GM18502 (cell line): ENCODE data around the gene LMF1.

Experiments used
- ATAC-seq: cut with Tn5 transposase; IDR thresholded peaks from one replicate; pipeline ENCODE4 v1.9.1; 2021; ENCODE audit warnings: mild to moderate bottlenecking; ENCODE audit not compliant: unreplicated experiment, poor library complexity

LMF1 gene

DNA sequence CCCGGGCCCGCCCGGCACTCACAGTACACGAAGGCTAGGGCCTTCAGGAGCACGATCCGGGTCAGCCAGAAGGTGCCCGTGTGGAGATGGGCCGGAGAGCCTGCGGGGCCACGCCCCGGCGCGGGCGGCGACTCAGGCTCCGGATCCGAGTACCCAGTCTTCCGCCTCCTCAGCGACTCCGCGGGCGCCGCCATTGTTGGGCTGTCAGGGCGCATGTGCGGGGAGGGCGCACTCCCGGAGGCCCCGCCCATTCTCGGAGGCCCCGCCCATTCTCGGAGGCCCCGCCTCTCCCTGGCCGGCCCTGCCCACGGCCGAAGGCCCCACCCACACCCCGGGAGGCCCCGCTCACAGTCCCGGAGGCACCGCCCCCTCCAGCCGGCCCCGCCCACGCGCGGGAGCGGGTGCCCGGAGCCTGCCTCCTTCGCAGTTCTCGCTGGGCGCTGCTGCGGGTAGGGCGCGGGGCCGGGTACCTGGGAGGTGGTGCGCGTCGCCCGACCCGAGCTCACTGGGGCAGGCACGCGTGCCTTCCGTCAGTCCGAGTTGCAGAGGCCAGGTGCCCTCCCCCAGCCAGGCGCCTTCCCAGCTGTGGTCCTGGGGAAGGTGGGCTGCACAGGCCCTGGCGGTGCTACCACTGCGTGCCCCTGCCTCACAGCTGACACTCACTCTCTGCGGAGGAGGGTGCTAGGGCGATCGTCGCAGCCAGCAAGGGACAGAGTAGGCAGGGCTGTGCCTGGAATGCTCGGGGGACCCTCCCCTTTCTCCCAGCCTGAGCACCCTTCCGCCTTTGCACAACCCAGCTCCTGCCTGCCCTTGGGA, at the start of gene LMF1:
Gene LMF1, minus strand, starts transcription at position 219 of the 816 bp plus-strand sequence. Its CDS starts 4 bp downstream, at position 215.
- ATAC-seq = peak; percentile 82

DNA sequence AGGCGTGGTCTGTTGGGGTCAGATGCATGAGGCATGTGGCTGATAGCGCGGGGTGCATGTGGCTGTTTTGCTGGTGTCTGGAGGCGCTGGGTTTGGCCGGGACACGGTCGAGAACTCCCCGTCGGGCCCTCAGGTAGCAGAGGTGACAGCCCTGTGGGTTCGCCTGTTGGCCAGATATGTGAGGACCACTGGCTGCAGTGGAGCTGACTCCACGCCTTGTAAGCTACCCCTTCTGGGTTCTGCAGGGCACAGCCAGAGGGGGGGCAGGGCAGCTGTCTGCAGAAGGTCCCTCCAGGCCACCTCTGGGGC, 49.3 kb upstream of the LMF1 start:
- no peak for ATAC-seq

DNA sequence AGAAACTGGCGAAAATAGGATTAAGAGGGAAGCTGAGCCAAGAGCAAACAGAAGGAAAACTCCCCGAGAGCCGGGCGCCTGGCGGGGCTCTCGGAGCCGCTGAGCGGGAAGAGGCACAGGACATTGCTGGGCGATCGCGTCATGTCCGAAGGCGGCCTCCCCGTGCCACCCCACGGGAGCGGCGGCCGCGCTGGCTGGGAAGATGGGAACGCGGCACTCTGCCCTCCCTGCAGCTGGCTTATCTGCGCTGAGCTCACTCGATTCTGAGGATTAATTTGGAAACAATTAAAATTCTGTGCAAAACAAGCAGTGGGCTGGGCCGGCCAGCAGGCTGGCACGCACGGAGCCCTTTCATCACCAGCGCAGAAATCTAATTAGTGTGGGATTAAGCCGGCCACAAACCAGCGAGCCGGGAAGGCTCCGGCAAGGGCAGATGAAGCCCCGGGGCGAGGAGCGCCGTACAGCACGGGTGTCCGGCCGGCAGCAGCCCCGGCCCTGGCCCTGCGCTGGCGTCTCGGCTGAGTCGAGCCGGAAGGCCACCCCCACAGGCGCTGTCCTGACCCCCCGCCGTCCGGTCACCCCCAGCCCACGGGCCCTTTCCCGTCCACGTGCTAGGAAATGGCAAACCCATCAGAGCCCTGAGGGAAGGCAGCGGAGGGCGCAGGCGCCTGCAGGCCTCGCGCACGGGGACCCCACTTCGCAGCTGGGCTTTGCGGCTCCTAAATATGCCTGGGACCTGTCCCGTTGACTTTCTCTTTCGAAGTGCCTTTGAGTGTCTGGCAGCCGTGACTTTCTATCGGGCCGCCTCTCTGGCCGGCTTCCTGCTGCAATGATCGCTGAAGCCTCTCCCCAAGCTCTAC, 48.7 kb upstream of the LMF1 start:
- no peak for ATAC-seq

DNA sequence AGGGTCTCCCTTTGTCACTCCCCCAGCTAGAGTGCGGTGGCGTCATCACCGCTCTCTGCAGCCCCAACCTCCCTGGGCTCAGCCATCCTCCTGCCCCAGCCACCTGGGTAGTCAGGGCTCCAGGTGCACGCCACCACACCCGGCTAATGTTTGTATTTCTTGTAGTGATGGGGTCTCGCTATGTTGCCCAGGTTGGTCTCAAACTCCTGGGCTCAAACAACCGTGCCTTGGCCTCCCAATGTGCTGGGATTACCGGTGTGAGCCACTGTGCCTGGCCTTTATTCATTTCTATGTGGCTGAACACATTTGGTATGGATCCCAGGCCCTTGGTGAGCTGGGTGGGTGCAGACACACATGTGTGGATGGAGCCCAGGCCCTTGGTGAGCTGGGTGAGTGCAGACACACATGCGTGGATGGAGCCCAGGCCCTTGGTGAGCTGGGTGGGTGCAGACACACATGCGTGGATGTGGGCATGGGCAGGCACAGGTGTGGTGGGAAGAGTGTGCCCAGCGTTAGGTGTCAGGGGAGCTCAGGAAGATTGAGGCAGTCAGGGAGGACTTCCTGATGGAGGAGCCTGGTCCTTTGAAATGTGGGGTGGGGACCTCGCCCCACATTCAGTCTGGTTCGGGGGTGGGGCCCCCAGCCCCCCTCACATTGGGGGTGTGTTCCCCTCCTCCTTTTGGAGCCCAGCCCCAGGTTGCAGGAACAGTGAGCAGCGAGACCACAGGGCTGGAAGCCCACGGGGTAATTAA, 47.8 kb upstream of the LMF1 start:
- no peak for ATAC-seq

DNA sequence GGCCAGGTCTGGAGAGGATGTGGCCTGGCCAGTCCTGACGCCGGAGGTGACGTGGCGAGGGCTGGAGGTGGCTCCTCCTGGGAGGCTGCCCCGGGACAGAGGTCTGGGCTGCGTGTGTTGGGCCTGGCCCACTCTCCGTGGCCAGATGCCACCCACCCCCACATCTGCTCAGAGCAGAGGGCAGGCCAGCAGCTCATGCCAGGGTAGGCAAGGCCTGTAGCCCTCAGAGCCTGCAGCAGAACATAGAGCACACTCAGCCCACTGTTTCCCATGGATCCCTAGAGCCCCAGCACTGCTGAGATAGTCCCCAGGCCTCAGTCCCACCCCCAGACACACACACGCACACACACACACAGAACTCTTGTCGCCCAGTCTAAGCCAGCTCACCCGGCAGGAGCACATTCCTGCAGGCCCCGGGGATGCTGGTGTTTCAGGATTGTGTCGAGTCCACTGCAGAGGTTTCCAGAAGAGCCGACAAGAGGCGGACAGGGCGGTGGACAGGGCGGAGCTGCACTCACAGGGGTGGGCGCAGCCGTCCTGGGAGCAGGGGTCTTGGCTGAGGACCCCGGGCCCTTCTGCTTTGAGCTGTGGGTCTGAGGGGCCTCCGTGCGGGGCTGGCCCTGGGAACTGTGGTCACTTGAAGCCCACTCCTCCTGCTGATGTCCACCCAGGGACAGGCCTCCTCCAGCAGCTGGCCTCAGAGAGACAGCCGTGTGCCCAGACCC, 44.1 kb upstream of the LMF1 start:
- no peak for ATAC-seq

DNA sequence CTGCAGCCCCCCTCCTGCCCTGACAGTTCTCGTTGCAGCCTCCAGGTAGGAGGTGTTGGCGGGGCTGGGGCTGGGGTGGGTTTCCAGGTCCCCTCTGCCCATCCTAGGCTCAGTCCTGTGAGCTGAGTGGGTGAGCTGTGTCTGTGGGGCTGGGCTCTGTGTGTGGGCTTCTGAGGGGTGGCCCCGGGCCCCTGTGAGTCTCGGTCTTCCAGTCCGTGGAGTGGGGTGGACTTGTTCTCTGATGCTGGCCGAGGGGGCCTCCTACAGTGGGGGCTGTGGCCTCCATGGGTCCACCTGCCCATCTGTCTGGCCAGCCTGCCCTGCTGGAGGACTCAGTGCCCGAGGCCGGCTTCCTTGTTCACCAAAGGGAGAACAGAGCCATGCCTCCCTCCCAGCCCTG, 43.4 kb upstream of the LMF1 start:
- ATAC-seq = no peak

DNA sequence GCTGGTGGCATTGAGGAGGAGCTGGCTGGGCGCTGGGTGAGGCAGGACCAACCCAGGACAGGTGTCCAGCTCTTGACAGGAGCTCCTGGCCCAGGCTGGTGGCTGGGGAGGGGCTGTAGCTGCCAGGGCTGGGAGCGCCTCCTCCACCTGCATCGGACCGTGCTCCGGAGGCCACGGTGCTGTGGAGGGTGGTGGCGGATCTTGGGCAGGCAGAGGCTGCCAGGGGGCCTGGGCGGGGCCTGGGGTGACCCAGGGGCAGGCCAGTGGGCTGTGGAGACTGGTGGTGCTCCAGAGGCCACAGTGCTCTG, 42.8 kb upstream of the LMF1 start:
- ATAC-seq = no peak

DNA sequence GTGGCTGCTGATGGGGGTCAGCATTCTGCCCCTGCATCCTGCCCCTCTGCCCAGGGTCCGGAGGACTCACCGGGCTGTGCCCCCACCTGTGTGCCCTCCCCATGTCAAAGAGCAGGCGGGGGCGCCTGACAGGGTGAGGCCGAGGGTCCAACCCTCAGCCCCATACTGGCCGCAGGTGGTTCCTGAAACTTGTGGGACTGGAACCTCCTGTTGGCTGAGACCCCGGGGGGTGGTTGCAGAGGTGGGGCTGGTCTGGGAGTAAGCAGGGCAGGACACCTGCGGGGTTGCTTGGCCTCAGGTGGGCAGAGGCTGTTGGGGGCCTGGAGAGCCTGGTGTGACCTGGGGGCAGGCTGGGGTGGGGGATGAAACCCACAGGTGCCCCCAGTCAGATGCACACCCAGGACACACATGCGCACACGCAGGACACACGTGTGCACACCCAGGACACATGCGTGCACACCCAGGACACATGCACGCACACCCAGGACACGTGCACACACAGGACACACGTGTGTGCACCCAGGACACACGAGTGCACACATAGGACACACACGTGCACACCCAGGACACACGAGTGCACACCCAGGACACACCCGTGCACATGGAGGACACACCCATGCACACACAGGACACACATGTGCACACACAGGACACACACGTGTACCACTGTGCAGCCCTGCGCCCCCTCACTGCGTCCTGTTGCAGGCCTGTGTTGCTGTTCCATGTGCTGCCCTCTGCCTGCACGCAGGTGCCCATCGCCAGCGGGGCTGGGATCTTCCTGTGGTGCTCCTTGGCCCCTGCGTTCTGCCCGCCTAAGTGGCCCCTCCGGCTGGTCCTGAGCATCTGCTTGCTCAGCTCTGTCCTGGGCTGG, 42.2 kb upstream of the LMF1 start:
- no peak for ATAC-seq

DNA sequence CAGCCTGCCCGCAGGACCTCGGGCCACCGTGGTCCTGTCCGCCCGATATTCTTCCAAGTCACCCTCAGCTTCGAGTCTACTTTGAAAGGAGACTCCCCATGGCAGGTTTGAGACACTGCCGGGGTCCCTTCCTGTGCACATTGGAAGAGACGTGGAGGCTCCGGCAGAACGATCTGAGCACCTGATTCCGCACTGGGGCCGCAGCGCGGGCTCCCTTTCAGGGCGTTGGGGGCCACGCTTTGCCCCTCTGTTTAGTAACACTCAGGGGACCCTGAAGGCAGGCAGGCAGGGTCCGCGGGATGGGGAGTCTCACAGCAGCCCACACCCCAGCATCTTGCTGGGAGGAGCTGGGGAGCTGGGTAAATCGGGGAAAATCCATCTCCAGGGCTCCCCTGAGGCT, 41.4 kb upstream of the LMF1 start:
- no peak for ATAC-seq

DNA sequence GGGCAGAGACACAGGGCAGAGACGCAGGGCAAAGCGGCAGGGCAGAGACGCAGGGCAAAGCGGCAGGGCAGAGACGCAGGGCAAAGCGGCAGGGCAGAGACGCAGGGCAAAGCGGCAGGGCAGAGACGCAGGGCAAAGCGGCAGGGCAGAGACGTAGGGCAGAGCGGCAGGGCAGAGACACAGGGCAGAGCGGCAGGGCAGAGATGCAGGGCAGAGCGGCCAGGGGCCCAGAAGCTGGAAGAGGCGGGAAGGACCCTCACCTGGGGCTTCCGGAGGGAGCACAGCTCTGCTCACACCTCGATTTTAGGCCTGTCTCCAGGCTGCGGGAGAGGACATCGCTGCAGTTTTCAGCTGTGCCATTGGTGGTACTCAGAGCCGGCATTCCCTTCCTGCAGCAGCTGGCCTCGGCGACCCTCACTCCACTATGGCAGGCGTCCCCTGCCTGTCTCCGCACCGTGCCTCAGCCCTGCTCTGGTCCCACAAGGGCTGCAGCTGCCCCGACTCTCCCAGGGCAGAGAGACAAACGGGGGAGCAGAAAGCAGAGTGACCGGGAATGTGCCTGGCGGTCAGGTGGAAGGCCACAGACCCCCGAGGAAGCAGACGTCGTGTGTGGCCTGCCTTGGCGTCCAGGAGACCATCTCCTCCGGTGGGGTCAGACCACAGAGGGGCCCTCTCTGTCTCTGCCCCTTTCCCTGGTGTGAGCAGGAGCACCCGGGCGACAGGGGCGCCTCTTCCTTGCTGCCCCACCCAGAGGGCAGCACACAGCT, 40.7 kb upstream of the LMF1 start:
- no peak for ATAC-seq

DNA sequence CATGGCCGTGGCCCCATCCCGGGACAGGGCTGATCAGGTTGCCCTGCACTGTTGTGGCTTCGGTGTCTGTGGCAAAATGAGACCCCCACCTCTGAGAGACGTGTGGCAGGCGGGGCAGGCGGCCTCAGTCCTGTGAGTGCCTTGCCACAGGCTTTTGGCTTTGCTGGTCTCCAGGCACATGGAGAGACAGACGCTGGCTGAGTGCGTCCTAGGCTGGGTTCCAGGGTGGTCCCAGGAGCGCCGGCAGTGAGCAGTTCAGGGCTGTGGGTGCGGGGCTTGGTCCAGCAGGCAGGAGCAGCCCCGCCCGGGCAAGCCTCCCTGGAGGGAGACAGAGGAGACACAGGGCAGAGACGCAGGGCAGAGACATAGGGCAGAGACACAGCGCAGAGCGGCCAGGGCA, 40.0 kb upstream of the LMF1 start:
- no peak for ATAC-seq

DNA sequence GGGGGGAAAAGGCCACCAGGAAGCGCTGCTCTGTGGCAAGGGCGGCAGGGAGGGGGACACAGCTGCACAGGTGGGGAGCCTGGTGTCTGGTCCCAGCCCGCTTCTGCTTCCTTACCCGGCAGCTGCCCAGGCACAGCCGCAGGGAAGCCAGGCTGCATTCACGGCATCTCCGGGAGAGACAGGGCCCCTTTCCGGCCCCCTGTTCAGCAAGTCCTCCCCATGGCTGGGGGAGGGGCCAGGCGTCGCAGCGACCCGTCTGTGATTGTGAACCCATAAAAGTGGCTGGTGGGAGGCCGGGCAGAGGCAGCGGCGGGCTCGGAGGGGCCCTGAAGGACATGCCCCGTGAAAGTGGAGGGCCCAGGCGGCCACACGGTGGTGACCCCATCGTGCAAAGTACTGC, 39.5 kb upstream of the LMF1 start:
- no peak for ATAC-seq

DNA sequence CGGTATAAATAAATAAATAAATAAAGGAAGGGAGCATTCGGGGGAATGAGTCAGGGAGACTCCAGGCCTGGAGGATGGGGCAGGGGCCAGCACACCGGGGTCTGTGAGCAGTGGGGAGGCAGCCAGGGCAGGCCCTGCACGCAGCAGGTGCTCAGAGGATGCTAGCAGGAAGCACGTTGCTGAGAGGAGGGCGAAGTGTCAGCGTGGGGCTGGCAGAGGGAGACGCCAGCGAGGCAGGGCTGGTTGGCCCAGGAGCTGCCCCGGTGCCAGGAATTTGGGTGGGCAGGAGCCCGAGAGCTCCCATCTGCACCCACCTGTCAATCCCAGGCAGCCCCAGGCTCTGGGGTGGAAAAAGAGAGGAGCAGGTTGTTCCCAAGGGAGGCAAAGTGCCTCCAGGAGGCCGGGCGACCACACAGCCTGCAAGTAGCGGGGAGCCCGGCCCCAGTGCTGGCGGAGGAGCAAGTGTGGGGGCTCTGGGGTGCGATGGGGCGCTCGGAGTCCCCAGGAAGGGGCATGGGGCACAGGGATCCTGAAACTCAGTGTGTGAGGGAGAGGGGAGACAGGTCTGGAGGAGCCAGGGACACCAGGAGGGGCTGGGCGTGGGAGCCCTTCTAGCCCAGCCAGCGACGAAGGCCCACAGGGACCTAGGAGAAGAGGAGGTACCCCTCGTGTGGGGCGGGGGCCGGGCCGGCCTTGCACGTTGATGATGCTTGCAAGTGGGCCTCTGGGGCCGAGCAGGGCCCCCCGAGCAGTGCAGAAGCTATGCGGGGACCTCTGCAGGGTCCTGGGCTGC, 38.8 kb upstream of the LMF1 start:
- ATAC-seq = no peak

DNA sequence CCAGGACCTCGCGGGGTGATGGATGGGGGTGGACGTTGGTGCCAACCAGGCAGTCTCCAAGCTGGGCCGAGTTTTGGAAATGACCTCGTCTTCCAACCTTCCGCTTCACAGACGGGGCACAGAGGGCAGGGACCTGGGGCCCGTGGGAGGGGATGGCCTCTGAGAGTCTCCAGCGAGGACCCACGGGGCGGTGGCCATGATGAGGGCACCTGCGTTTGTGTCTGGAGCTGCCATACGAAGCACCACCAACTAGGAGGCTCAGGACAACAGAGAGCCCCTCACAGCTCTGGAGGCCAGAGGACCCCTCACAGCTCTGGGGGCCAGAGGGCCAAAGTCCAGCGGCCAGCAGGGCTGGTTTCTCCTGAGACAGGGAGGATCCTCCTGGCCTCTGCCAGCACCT, 37.3 kb upstream of the LMF1 start:
- ATAC-seq = no peak

DNA sequence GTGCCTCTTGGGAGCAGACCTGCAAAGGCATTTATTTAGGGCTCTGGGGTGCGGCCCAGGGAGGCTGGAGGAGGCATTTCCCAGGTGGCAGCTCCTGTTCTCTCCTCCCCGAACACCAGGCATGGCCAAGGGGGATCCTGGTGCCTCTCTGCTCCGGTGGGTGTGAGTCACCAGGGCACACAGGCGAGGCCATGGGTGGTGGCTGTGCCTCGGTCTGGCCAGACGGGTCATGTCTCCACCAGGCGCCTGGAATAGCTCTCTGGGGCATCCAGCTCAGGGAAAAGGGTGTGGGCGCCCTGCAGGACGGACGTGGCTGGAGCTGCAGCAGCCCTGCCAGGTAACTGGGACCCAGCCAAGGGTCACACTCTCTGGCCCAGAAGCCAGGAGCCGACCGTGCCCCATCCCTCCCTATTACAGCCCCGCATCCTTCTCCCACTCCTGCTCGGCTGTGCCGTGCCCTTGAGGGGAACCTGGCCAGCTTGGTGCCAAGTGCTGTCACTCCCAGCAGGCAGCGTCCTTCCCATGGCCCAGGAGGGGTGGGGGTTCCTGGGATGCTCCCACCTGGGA, 36.6 kb upstream of the LMF1 start:
- ATAC-seq = no peak

DNA sequence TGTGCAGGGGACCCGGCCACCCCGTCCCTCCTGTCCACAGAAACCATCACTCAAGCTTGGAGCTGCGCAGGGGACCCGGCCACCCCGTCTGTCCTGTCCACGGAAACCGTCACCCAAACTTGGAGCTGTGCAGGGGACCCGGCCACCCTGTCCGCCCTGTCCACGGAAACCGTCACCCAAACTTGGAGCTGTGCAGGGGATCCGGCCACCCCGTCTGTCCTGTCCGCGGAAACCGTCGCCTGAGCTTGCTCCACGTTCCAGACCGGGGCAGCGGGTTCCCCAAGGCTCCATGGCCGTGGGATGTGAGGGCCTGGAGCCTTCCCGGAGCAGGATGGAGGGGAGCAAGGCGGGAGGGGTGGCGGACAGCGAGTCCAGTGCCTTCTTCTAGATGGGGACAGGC, 36.0 kb upstream of the LMF1 start:
- no peak for ATAC-seq

DNA sequence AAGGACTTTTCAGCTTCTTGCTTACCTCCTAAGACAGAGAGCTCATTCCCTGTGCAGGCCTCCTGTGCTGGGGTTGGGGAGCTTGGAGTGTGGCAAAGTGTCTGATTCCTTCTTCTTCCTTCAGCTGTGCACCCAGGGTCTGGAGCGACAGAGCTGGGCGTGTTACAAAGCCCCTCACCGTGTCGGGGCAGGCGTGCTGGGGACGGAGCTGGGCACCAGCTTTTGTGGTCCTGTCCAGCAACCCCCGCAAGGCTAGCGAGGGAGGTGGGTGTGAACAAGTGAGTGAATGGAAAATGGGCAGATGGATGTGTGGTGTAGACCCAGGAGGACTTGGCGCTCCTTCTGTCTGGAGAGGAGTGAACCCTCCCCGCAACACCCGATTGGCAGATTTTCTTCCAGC, 34.5 kb upstream of the LMF1 start:
- ATAC-seq = no peak
